GF-D8 (cell line): Measurements from ENCODE around the gene CES3.
A peak's percentile ranks its signal among the peaks of the same experiment; 100 is the strongest.
"Not testable (repeated sequence)": the region's sequence is repeated elsewhere in the genome, so short reads cannot be mapped to it uniquely, and the experiment has no call there.

Experiments used
- DNase-seq: peaks from one replicate; lab custom pipeline; 2025; lab: John Stamatoyannopoulos, UW

CES3 gene

GRCh38 chr16:66946974-66947301 lies 14.1 kb upstream of the CES3 start:
- no peak for DNase-seq

- peak; percentile 54 for DNase-seq
These were observed 13.6 kb upstream of the CES3 start for GRCh38 chr16:66947302-66948065.

- no peak for DNase-seq
These were observed 12.8 kb upstream of the CES3 start for GRCh38 chr16:66948134-66948836.

- DNase-seq: no peak
These were observed 12.2 kb upstream of the CES3 start for GRCh38 chr16:66948837-66949225.

GRCh38 chr16:66949472-66949871 lies 11.6 kb upstream of the CES3 start:
- no peak for DNase-seq

- DNase-seq: no peak
These were observed 10.6 kb upstream of the CES3 start for GRCh38 chr16:66950437-66950836.

- no peak for DNase-seq
These were observed 9.9 kb upstream of the CES3 start for GRCh38 chr16:66950971-66951790.

- no peak for DNase-seq
These were observed 8.5 kb upstream of the CES3 start for GRCh38 chr16:66952430-66953110.

- no peak for DNase-seq
These were observed 7.5 kb upstream of the CES3 start for GRCh38 chr16:66953462-66954096.

GRCh38 chr16:66954097-66954659 lies 6.9 kb upstream of the CES3 start:
- peak; percentile 41 for DNase-seq

- DNase-seq: not testable (repeated sequence)
These were observed 5.5 kb upstream of the CES3 start for GRCh38 chr16:66955363-66956153.

- DNase-seq: not testable (repeated sequence)
These were observed 5.0 kb upstream of the CES3 start for GRCh38 chr16:66956154-66956457.

GRCh38 chr16:66958857-66959703 lies 2.0 kb upstream of the CES3 start:
- no peak for DNase-seq

- DNase-seq: no peak
These were observed 1.3 kb upstream of the CES3 start for GRCh38 chr16:66959704-66960161.

- DNase-seq: no peak
These were observed 796 bp upstream of the CES3 start for GRCh38 chr16:66960270-66960669.

GRCh38 chr16:66961914-66962313 lies 848 bp downstream of the CES3 start:
- DNase-seq: no peak

- no peak for DNase-seq
These were observed 3.0 kb downstream of the CES3 start for GRCh38 chr16:66964049-66964448.

- no peak for DNase-seq
These were observed 7.8 kb downstream of the CES3 start for GRCh38 chr16:66968847-66969246.

- DNase-seq: no peak
These were observed 10.0 kb downstream of the CES3 start for GRCh38 chr16:66970775-66971720.
